Measurements from ENCODE around the gene GNAQ.

The GNAQ gene

DNA sequence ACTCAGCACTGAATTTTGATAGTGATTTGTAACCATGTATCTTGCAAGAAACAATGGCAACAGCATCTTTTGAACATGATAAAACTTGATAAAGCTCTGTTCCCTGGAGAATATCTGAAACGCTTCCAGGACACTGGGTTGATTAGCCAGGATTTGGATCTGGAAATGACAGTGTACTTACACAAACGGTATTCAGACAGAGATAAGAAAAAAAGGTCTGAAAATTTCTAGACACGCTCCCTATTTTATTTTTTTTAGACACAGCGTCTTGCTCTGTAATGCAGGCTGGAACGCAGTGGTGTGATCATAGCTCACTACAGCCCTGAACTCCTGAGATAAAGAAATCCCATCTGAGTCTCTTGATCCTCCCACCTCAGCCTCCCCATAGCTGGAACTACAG, 109.0 kb downstream of the GNAQ start:
- no peak overlapping the region for H3K27ac ChIP-seq (ENCODE audit: low read depth, low read length)
- H3K27me3 ChIP-seq (ENCODE audit: control insufficient read depth, insufficient read depth, low read length): no peaks in the 10 kb centered on the region
- H3K4me1 ChIP-seq (ENCODE audit: control insufficient read depth, insufficient read depth, low read length): peaks cover 8% of the 10 kb centered on the region; the same call in 1 of the 2 replicates
- H3K36me3 ChIP-seq (ENCODE audit: control insufficient read depth, insufficient read depth, low read length): peaks cover 26% of the 10 kb centered on the region
- H3K9me3 ChIP-seq (ENCODE audit: control insufficient read depth, insufficient read depth, low read length): no peaks in the 10 kb centered on the region
- no peak overlapping the region for H3K9ac ChIP-seq (ENCODE audit: low read depth, low read length)
- H3K4me3 ChIP-seq (ENCODE audit: low read depth, low read length): no peak overlapping the region

DNA sequence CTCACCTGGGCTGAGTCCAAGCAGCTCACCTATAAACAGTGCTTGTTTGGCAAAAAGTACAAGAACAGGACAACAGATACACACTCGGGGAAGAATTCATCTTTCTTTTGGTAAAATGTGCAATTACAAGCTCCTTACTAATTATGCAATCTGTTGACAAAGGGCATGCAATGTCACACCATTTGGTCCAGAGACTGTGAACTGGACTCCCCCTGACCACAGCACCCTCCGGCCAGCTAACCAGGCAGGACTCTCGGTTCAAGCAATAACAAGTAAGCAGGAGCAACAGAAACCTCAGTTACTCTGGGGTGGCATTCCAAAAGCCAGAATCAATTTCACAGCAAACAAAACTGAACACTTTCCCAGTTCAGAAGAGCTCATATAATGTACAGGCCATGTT, 113.8 kb downstream of the GNAQ start:
- H3K9ac ChIP-seq (ENCODE audit: low read depth, low read length): no peak overlapping the region
- H3K4me1 ChIP-seq (ENCODE audit: control insufficient read depth, insufficient read depth, low read length): peaks cover 12% of the 10 kb centered on the region
- no peaks in the 10 kb centered on the region for H3K27me3 ChIP-seq (ENCODE audit: control insufficient read depth, insufficient read depth, low read length)
- no peaks in the 10 kb centered on the region for H3K9me3 ChIP-seq (ENCODE audit: control insufficient read depth, insufficient read depth, low read length)
- no peak overlapping the region for H3K4me3 ChIP-seq (ENCODE audit: low read depth, low read length)
- no peak overlapping the region for H3K27ac ChIP-seq (ENCODE audit: low read depth, low read length)
- H3K36me3 ChIP-seq (ENCODE audit: control insufficient read depth, insufficient read depth, low read length): peaks cover 26% of the 10 kb centered on the region

DNA sequence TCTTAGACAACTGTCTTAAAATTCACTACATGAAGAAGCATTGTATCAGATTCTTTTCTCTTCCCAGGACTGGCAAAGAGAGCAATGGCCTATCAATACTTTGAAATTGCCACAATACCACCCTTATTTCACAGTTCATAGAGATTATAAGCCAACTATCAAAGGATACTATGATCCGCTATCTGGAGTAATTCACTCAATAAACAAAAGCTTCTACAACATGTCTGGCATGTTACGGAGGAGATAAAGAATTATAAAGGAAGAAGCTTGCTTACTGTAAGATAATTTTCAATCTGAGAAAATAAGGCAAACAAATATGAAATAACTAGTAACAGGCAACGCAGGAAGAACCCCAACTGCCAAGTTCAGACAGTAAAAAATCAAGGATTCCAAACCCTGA, 114.8 kb downstream of the GNAQ start:
- Histone ChIP-seq H3K9ac (ENCODE audit: low read depth, low read length) (no peak overlapping the region), H3K36me3 (ENCODE audit: control insufficient read depth, insufficient read depth, low read length) (peaks cover 22% of the 10 kb centered on the region), H3K27me3 (ENCODE audit: control insufficient read depth, insufficient read depth, low read length) (no peaks in the 10 kb centered on the region), H3K4me3 (ENCODE audit: low read depth, low read length) (no peak overlapping the region), H3K4me1 (ENCODE audit: control insufficient read depth, insufficient read depth, low read length) (peaks cover 17% of the 10 kb centered on the region), H3K27ac (ENCODE audit: low read depth, low read length) (no peak overlapping the region), H3K9me3 (ENCODE audit: control insufficient read depth, insufficient read depth, low read length) (no peaks in the 10 kb centered on the region)

DNA sequence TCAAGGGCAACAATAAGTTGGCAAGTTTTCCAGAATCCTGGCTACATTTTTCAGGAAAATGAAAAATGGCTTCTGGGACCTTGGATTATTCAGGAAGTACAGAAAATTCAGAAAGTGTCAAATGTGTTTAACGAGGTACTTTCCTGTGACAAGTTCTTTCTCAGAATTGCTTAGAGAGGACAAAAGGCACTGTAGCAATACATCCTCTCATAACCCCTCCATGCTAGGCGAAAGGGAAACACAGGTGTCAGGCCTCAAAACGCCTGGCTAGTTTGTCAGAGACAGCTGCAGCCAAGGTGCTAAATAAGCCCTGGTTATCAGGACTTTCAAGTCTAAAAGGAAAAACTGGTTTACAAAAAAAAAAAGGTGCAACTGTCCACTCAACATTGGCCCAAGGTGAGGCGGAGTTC, 115.2 kb downstream of the GNAQ start:
- H3K27me3 ChIP-seq (ENCODE audit: control insufficient read depth, insufficient read depth, low read length): no peaks in the 10 kb centered on the region
- H3K4me1 ChIP-seq (ENCODE audit: control insufficient read depth, insufficient read depth, low read length): peaks cover 17% of the 10 kb centered on the region
- no peak overlapping the region for H3K4me3 ChIP-seq (ENCODE audit: low read depth, low read length)
- H3K27ac ChIP-seq (ENCODE audit: low read depth, low read length): peak overlapping the region; percentile 14
- H3K36me3 ChIP-seq (ENCODE audit: control insufficient read depth, insufficient read depth, low read length): peaks cover 19% of the 10 kb centered on the region
- no peak overlapping the region for H3K9ac ChIP-seq (ENCODE audit: low read depth, low read length)
- no peaks in the 10 kb centered on the region for H3K9me3 ChIP-seq (ENCODE audit: control insufficient read depth, insufficient read depth, low read length)

DNA sequence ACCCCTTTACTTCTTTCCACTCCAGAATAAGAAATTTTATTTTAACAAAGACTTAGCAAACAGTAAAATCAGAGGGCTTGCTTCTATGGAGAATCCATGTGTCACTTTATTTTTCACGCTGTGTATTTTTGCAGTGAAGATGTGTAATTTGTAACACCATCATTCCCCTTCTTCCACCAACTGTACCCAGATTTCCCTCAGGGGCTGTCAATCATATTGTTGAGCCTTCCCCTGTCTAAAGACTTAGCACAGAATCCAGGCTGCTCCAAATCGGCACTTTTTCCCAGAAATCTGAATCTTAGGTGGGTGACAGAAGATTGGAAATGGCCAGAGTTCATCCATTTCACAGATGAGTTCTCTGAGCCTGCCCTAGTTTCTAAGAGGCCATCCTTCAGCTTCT, 115.9 kb downstream of the GNAQ start:
- Histone ChIP-seq H3K27ac (ENCODE audit: low read depth, low read length) (no peak overlapping the region), H3K36me3 (ENCODE audit: control insufficient read depth, insufficient read depth, low read length) (peaks cover 13% of the 10 kb centered on the region), H3K27me3 (ENCODE audit: control insufficient read depth, insufficient read depth, low read length) (no peaks in the 10 kb centered on the region), H3K9me3 (ENCODE audit: control insufficient read depth, insufficient read depth, low read length) (no peaks in the 10 kb centered on the region), H3K4me3 (ENCODE audit: low read depth, low read length) (no peak overlapping the region), H3K4me1 (ENCODE audit: control insufficient read depth, insufficient read depth, low read length) (peaks cover 14% of the 10 kb centered on the region), H3K9ac (ENCODE audit: low read depth, low read length) (no peak overlapping the region)

DNA sequence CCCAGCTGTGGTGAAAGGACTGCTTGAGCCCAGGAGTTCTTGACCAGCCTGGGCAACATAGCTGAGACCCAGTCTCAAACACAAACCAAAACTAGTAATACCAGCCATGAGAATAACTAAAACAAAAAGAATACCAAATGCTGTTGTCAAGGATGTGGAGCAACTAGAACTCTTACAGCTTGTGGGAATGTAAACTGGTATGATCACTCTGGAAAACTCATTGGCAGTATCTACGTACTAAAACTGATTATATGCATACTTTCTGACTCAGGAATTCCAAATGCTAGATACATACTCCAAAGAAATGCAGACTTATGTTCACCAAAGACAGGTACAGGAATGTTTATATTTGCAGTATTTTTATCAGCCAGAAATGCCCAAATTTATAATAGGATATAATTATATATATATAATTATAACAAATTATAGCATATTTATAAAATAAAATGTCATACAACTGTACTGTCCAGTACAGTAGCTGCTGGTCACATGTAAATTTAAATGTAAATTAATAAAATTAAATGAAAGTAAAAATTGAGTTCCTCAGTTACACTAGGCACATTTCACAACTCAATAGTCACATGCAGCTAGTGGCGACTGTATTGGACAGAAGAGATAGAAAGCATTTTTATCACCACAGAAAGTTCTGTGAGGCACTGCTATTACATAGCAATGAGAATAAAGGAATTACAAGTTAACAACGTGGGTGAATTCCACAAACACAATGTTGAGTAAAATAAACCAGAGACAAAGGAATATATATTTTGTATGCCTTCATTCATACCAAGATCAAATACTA, 118.5 kb downstream of the GNAQ start:
- Histone ChIP-seq H3K27me3 (ENCODE audit: control insufficient read depth, insufficient read depth, low read length) (no peaks in the 10 kb centered on the region), H3K4me1 (ENCODE audit: control insufficient read depth, insufficient read depth, low read length) (peaks cover 14% of the 10 kb centered on the region), H3K9ac (ENCODE audit: low read depth, low read length) (no peak overlapping the region), H3K9me3 (ENCODE audit: control insufficient read depth, insufficient read depth, low read length) (no peaks in the 10 kb centered on the region), H3K27ac (ENCODE audit: low read depth, low read length) (no peak overlapping the region), H3K36me3 (ENCODE audit: control insufficient read depth, insufficient read depth, low read length) (no peaks in the 10 kb centered on the region; the same call in 1 of the 2 replicates), H3K4me3 (ENCODE audit: low read depth, low read length) (no peak overlapping the region)

DNA sequence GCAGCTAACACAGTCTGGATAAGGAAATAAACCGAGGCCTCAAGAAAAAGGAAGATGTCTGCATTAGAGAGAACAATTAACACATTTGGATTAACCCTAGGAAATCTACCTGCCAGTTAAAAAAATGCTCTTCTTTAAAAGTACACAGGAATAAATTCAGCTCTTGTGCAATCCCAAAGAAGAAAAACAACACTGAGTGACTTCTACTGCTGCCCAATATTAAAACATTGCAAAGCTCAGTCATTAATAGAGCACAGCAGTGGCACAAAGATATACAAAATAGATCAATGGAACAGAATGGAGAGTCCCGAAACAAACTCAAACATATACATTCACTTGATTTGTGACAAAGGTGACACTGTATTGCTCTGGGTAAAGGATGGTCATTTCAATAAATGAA, 119.7 kb downstream of the GNAQ start:
- Histone ChIP-seq H3K9ac (ENCODE audit: low read depth, low read length) (no peak overlapping the region), H3K27ac (ENCODE audit: low read depth, low read length) (no peak overlapping the region), H3K36me3 (ENCODE audit: control insufficient read depth, insufficient read depth, low read length) (no peaks in the 10 kb centered on the region), H3K4me1 (ENCODE audit: control insufficient read depth, insufficient read depth, low read length) (peaks cover 14% of the 10 kb centered on the region), H3K27me3 (ENCODE audit: control insufficient read depth, insufficient read depth, low read length) (no peaks in the 10 kb centered on the region), H3K4me3 (ENCODE audit: low read depth, low read length) (no peak overlapping the region), H3K9me3 (ENCODE audit: control insufficient read depth, insufficient read depth, low read length) (no peaks in the 10 kb centered on the region)

DNA sequence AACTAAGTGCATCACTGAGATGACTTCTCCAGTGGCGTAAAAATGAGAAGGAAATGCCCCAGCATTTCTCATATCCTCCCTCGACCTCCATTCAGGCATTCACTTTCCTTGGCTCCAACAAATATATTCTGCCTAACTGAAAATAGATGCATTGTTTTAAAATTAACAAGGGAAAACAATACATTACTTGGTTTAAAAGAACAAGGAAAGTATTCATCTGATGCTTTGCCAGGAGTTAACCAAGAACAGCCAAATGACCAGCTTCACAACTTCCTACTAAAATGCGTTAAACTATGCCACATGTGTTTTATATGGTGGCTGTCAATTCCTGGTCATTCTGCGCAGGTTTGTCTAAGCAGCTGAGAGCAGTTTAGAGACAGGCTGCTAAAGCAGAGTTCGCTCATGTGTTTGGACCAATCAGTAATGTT, 121.4 kb downstream of the GNAQ start:
- H3K4me1 ChIP-seq (ENCODE audit: control insufficient read depth, insufficient read depth, low read length): peaks cover 7% of the 10 kb centered on the region
- H3K4me3 ChIP-seq (ENCODE audit: low read depth, low read length): no peak overlapping the region
- no peaks in the 10 kb centered on the region for H3K27me3 ChIP-seq (ENCODE audit: control insufficient read depth, insufficient read depth, low read length)
- no peak overlapping the region for H3K27ac ChIP-seq (ENCODE audit: low read depth, low read length)
- no peaks in the 10 kb centered on the region for H3K36me3 ChIP-seq (ENCODE audit: control insufficient read depth, insufficient read depth, low read length)
- H3K9ac ChIP-seq (ENCODE audit: low read depth, low read length): no peak overlapping the region
- H3K9me3 ChIP-seq (ENCODE audit: control insufficient read depth, insufficient read depth, low read length): no peaks in the 10 kb centered on the region

DNA sequence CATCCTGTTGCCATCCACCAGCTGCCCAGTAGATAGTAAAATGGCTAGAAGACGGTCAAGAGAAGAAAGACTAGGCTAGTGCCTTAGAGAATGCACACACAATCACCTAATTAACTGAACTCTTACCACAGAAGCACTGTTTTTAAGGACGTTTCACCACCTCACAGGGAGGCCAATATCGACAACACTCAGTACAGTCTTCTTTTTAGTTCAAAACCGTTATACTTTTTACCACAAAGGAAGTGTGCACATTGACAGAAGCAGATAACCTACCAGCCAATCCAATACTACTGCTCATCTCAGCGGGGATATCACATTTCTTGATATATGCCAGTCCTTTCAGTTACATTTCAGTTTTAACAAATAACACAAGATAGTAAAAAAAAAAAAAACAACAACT, 122.3 kb downstream of the GNAQ start:
- H3K4me3 ChIP-seq (ENCODE audit: low read depth, low read length): no peak overlapping the region
- H3K9ac ChIP-seq (ENCODE audit: low read depth, low read length): no peak overlapping the region
- no peaks in the 10 kb centered on the region for H3K27me3 ChIP-seq (ENCODE audit: control insufficient read depth, insufficient read depth, low read length)
- H3K36me3 ChIP-seq (ENCODE audit: control insufficient read depth, insufficient read depth, low read length): no peaks in the 10 kb centered on the region
- H3K27ac ChIP-seq (ENCODE audit: low read depth, low read length): no peak overlapping the region
- H3K4me1 ChIP-seq (ENCODE audit: control insufficient read depth, insufficient read depth, low read length): peaks cover 6% of the 10 kb centered on the region; the same call in 1 of the 2 replicates
- no peaks in the 10 kb centered on the region for H3K9me3 ChIP-seq (ENCODE audit: control insufficient read depth, insufficient read depth, low read length)

DNA sequence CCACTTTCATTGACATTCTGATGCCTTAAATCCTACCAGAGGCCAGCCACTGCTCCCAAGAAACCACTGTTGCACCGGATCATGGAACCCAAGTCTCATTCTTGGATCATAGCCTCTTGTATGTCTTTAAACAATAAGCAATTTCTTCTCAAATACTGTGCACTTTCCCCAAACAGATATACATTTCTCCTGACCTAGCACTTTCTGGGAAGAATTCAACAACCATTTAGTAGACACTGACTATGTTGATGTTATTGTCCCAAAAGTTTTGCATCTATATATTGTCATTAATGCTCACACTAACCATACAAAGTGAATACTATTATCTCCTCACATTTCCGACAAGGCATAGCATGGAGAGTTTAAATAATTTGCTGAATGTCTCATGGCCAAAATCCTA, 123.3 kb downstream of the GNAQ start:
- Histone ChIP-seq H3K4me3 (ENCODE audit: low read depth, low read length) (no peak overlapping the region), H3K4me1 (ENCODE audit: control insufficient read depth, insufficient read depth, low read length) (peaks cover 6% of the 10 kb centered on the region; the same call in 1 of the 2 replicates), H3K27me3 (ENCODE audit: control insufficient read depth, insufficient read depth, low read length) (no peaks in the 10 kb centered on the region), H3K9me3 (ENCODE audit: control insufficient read depth, insufficient read depth, low read length) (no peaks in the 10 kb centered on the region), H3K9ac (ENCODE audit: low read depth, low read length) (no peak overlapping the region), H3K27ac (ENCODE audit: low read depth, low read length) (no peak overlapping the region), H3K36me3 (ENCODE audit: control insufficient read depth, insufficient read depth, low read length) (no peaks in the 10 kb centered on the region)

DNA sequence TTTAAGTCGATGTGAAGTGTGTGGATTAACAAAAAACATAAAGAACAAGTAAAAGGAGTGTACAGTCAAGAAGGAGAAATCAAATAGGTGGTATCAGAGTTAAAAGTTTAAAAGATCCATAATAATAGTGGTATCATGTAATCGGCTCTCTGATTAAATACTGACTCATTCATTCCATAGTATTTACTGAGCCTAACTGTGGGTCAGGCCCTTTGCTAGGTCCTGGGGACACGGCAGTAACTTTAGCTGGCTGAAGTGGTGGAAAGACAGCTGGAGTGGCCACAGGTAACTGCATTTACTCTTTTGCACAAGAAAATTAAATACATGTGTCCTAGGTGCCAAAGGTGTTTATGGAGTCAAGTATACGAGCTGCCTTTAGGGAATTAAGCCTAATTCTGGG, 124.0 kb downstream of the GNAQ start:
- Histone ChIP-seq H3K9me3 (ENCODE audit: control insufficient read depth, insufficient read depth, low read length) (no peaks in the 10 kb centered on the region), H3K36me3 (ENCODE audit: control insufficient read depth, insufficient read depth, low read length) (no peaks in the 10 kb centered on the region), H3K4me3 (ENCODE audit: low read depth, low read length) (no peak overlapping the region), H3K27ac (ENCODE audit: low read depth, low read length) (no peak overlapping the region), H3K9ac (ENCODE audit: low read depth, low read length) (no peak overlapping the region), H3K4me1 (ENCODE audit: control insufficient read depth, insufficient read depth, low read length) (0 out of 2 replicates have a peak, but pooled peaks cover 3% of the 10 kb centered on the region), H3K27me3 (ENCODE audit: control insufficient read depth, insufficient read depth, low read length) (no peaks in the 10 kb centered on the region)
